Glutamatergic neuron (in vitro differentiated cells): ENCODE data around the gene CNTF. TPM values are rescaled to one million over a fixed set of nuclear protein-coding genes. Genes with fewer than 3 reads are reported as not detected.

ENCODE experiments used
- DNase-seq: peaks from one replicate; pipeline ENCODE4 v3.0.0; 2022
- H3K27ac Mint-ChIP-seq: one replicate; pipeline ENCODE4 v1.8.0; 2020; ENCODE audit warnings: mild to moderate bottlenecking, mixed read lengths, inconsistent platforms; ENCODE audit not compliant: unreplicated experiment
- H3K27me3 Mint-ChIP-seq: one replicate; pipeline ENCODE4 v1.8.0; 2020; ENCODE audit warnings: mild to moderate bottlenecking, moderate library complexity, mixed read lengths, inconsistent platforms; ENCODE audit not compliant: unreplicated experiment
- H3K36me3 Mint-ChIP-seq: one replicate; pipeline ENCODE4 v1.8.0; 2020; ENCODE audit warnings: mild to moderate bottlenecking, mixed read lengths, inconsistent platforms; ENCODE audit not compliant: unreplicated experiment
- H3K4me1 Mint-ChIP-seq: one replicate; pipeline ENCODE4 v1.8.0; 2020; ENCODE audit warnings: mild to moderate bottlenecking, low read depth, mixed read lengths, inconsistent platforms; ENCODE audit not compliant: unreplicated experiment
- H3K4me3 Mint-ChIP-seq: one replicate; pipeline ENCODE4 v1.8.0; 2020; ENCODE audit warnings: mild to moderate bottlenecking, mixed read lengths, inconsistent platforms; ENCODE audit not compliant: unreplicated experiment
- H3K9me3 Mint-ChIP-seq: one replicate; pipeline ENCODE4 v1.8.0; 2020; ENCODE audit warnings: mild to moderate bottlenecking, moderate library complexity, mixed read lengths, inconsistent platforms; ENCODE audit not compliant: unreplicated experiment
- CTCF ChIP-seq: fragments of 200-600 bp; sonication (generic); IDR thresholded peaks from one replicate; pipeline ENCODE4 v1.5.0; 2021; ENCODE audit not compliant: partially characterized antibody, unreplicated experiment
- total RNA-seq: library from RNA; stranded (reverse); fragmentation: NEBNext Ultra II Directional; extraction: Animal tissue kit (Norgen Biotek cat#: 25700); gene quantifications from one replicate; pipeline ENCODE4 v1.2.1, GENCODE V29; 2021; ENCODE audit not compliant: unreplicated experiment

Gene CNTF
- total RNA-seq, 1 donor from 2014 or later = 4.6 TPM

DNA sequence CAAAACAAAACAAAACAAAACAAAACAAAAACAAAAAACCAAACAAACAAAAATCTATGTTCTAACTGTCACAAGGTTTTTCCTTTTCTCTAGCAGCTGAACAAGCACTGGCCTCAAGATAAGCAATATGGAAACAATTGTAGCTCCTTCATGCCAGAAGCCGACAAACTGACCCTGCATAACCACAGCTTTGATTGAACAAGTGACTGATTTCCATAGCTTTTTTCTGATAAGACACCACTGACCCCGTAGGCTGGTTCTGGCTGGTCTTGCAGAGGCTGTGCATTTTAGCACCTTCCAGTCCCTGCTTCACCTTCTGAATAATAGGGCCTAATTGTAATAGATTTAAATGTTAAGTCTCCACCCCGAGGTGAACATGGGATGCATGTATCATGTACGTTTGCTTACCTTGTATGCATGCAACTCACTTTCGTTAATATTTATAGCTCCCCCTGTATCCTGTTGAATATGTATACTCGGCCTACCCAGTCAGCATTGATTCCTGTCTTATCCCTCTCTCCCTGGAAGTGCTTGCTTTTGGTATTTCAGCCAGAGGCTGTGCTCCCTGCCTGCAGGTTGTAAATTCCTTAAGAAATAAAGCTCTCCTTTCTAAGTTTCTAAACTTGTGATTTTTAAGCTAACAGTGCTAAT, 49.6 kb downstream of the CNTF start:
- Mint-ChIP-seq H3K4me3 (no peak overlapping the region), H3K36me3 (no peaks in the 10 kb centered on the region), H3K27me3 (no peaks in the 10 kb centered on the region), H3K9me3 (no peaks in the 10 kb centered on the region), H3K27ac (no peak overlapping the region), H3K4me1 (no peaks in the 10 kb centered on the region)
- no peak for DNase-seq
- TF ChIP-seq CTCF = no peak

DNA sequence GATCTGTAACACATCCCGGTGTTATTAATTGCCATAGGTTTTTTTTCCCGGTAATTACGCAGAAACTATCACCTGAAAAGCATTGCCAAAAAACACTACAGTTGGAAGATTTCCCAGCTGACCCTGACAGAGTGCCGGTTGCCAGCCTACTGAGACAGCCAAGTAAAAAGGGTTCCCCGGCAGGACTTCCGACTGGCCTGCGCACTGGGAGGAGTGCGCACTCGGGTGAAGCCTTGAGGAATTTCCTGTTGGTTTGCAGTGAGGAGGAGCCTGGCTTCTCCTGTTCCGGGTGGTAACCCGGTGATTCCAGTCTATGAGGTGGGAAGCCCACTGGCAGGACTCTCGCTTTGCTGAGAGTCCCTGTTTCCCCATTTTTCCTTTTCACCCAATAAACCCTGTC, 52.1 kb downstream of the CNTF start:
- no peak for DNase-seq
- no peak overlapping the region for H3K4me3 Mint-ChIP-seq
- H3K27me3 Mint-ChIP-seq = no peaks in the 10 kb centered on the region
- TF ChIP-seq CTCF = no peak
- H3K9me3 Mint-ChIP-seq = no peaks in the 10 kb centered on the region
- no peaks in the 10 kb centered on the region for H3K4me1 Mint-ChIP-seq
- H3K36me3 Mint-ChIP-seq = no peaks in the 10 kb centered on the region
- no peak overlapping the region for H3K27ac Mint-ChIP-seq

Other genes with a start within 250 kb of the CNTF start
- gene OR5B3, start 215.8 kb upstream of the CNTF start, total RNA-seq = not detected
- gene OR5B2, start 194.5 kb upstream of the CNTF start, total RNA-seq = not detected
- not detected for gene OR5B12, start 180.4 kb upstream of the CNTF start, total RNA-seq
- not detected for gene OR5B21, start 114.6 kb upstream of the CNTF start, total RNA-seq
- gene LPXN, start 46.8 kb upstream of the CNTF start, total RNA-seq = 3.8 TPM
- 44.3 TPM for gene ZFP91, start 43.6 kb upstream of the CNTF start, total RNA-seq
- not detected for gene GLYAT, start 109.3 kb downstream of the CNTF start, total RNA-seq
- 0.83 TPM for gene GLYATL2, start 222.0 kb downstream of the CNTF start, total RNA-seq